ENCODE results near the gene IGFBP7.

IGFBP7 gene

DNA sequence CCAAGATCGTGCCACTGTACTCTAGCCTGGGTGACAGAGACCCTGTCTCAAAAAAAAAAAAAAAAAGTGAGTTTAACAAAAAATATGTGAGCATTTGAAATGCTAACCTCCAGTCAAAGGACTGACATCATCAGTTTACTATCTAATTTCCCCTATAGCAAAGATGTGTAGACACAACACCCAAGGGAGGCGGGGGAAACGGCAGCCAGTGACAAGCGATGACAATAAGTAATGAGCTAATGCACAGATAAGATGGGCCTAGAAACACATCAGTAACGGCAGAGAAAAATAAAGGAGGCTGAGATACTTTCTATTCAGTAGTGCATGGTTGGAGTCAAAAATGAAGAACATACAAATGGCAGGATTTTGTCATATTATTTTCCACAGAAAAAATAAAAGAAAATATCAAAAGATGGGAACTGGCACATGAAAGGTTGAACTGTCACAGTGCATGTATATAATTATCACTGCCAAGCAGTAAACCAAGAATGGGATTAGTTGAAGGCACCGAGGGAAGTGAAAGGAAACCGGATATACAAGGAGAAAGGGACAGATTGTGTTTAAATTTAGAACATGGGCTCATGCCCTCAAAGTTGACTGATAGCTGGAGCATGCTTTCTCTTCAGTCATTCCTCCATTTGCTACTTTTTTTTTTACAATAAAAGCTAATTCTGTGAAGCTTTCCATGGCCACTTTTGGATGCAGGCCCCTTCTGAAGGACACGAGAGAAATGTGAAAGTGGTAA is 41.8 kb downstream of the IGFBP7 start:
- H4K8ac ChIP-seq (ENCODE audit: low read depth, low read length), result no peak overlapping the region
- no peak overlapping the region for H3K27ac ChIP-seq (ENCODE audit: low read depth, low read length)
- H3K9ac ChIP-seq (ENCODE audit: low read length), result no peak overlapping the region
- H3K4me3 ChIP-seq (ENCODE audit: low read depth, low read length), result no peak overlapping the region
- no peak overlapping the region for H3K14ac ChIP-seq (ENCODE audit: low read length)
- no peak overlapping the region for H2BK5ac ChIP-seq (ENCODE audit: low read depth, low read length, poor library complexity)
- no peak overlapping the region for H3K4me2 ChIP-seq (ENCODE audit: low read length)
- peaks cover 16 to 26% of the 10 kb centered on the region in 2 experiments for H3K36me3 ChIP-seq (ENCODE audit: control insufficient read depth in 1 of 2, insufficient read depth in 2 of 2, low read length in 2 of 2)
- no peak overlapping the region for H3K23ac ChIP-seq (ENCODE audit: low read length)
- no peak overlapping the region for H2AFZ ChIP-seq (ENCODE audit: insufficient read depth, low read length, poor library complexity)
- H3K79me2 ChIP-seq (ENCODE audit: control insufficient read depth, insufficient read depth, low read length, poor library complexity), result peaks cover 2% of the 10 kb centered on the region
- H3K18ac ChIP-seq (ENCODE audit: low read length), result no peak overlapping the region
- DNase-seq, result no peak
- WGBS (ENCODE audit: extremely low coverage, insufficient coverage, insufficient read length), result no CpG with 5 or more reads among the region's 8 CpGs
- H2BK12ac ChIP-seq (ENCODE audit: low read length), result no peak overlapping the region
- no peak overlapping the region for H2AK5ac ChIP-seq (ENCODE audit: low read length)
- no peaks in the 10 kb centered on the region for H3K27me3 ChIP-seq (ENCODE audit: insufficient read depth, low read length)
- H4K12ac ChIP-seq (ENCODE audit: low read depth, low read length), result no peak overlapping the region
- H3K9me3 ChIP-seq (ENCODE audit: insufficient read depth, low read depth, low read length), result no peaks in the 10 kb centered on the region
- no peak overlapping the region for H3K4ac ChIP-seq (ENCODE audit: low read depth, low read length)
- H3K4me1 ChIP-seq (ENCODE audit: control insufficient read depth in 1 of 2, insufficient read depth in 2 of 2, low read length in 2 of 2), result peaks cover 10 to 19% of the 10 kb centered on the region in 2 experiments
- peaks cover 11% of the 10 kb centered on the region for H3K79me1 ChIP-seq (ENCODE audit: low read length)
- no peak overlapping the region for H2BK120ac ChIP-seq (ENCODE audit: insufficient read depth, low read length, poor library complexity)
- no peak overlapping the region for H4K91ac ChIP-seq (ENCODE audit: low read depth, low read length)

DNA sequence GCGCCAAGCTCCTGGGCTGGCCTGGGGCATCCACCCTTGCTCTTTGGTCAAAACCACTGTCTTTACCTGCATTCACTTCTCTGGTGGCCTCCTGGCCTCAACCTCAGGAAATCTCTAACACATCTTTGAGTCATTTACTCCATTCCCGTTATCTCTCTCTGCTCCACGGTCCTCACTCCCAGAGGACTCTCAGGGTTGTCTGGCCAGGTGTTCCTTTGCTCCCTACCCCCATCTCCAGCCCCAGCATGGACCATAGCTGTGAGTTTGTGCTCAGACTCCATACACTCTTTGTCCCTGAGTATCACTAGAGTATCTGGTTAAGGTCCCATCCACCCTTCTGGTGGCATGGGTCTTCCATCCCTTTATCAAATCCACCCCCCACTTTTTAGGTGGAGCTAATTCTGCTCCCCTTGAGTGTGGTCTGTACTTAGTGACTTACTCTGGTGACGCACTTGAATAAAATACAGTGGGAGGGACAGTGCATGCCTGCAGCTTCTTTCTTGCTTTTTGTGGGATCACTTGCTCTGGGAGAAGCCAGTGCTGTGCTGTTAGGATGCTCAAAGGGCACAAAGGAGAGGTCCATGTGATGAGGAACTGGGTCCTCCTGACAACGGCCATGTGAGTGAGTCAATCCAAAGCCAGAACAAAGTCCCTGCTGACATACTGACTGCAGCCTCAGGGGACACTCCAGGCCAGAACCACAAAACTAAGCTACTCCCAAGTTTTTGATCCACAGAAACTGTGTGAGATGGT is 44.3 kb downstream of the IGFBP7 start:
- no CpG with 5 or more reads among the region's 5 CpGs for WGBS (ENCODE audit: extremely low coverage, insufficient coverage, insufficient read length)
- Histone ChIP-seq H2BK12ac (ENCODE audit: low read length) (peak overlapping the region; percentile 39), H3K4me1 (ENCODE audit: control insufficient read depth in 1 of 2, insufficient read depth in 2 of 2, low read length in 2 of 2) (peaks cover 10 to 27% of the 10 kb centered on the region in 2 experiments)

DNA sequence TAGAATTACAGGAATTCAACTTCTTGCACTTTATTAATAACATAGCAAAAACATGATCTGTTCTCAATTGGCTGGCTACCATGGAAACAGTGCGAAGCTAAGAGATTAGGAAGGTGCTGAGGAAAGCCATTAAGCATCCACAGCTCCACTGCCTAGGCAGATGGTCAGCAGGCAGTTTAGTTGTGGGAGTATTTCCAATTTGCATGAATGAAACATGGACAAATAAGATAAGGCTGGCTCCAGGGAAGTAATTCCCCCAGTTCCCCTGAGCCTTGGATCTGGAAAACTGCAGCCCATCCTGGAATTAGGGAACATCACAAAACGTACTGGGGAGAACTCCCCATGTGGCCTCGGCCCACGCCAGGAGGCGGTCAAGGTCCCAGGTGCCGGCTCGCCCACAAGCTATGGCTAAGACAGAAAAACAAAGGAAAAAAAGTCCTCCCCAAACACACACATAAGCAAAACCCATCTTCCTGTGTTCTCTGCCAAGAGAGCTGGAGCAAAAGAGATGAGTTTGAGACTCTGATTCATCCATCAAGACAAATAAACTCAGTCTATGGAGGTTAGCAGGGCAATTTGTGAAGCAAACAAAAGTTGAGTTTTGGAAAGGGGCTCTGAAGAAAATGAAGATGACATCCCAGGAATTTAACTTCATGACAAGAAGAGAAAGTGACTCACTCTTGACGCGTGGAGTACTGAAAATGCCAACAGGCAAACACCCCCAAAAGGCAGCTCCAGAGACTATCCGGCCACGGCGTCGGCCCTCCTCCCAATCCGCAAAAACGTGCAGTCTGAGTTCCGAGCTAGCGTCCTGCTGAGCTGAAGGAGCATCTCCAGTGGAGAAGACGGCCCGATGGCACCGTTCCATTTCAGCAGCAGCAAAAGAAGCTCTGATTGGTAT is 45.1 kb downstream of the IGFBP7 start:
- H3K4ac ChIP-seq (ENCODE audit: low read depth, low read length), result no peak overlapping the region
- H3K36me3 ChIP-seq (ENCODE audit: control insufficient read depth in 1 of 2, insufficient read depth in 2 of 2, low read length in 2 of 2), result peaks cover 15 to 21% of the 10 kb centered on the region in 2 experiments
- no peak overlapping the region for H2BK5ac ChIP-seq (ENCODE audit: low read depth, low read length, poor library complexity)
- no peaks in the 10 kb centered on the region for H3K9me3 ChIP-seq (ENCODE audit: insufficient read depth, low read depth, low read length)
- no peak overlapping the region for H2AFZ ChIP-seq (ENCODE audit: insufficient read depth, low read length, poor library complexity)
- H3K27me3 ChIP-seq (ENCODE audit: insufficient read depth, low read length), result no peaks in the 10 kb centered on the region
- peak overlapping the region; percentile 39 for H3K27ac ChIP-seq (ENCODE audit: low read depth, low read length)
- no peak overlapping the region for H3K4me2 ChIP-seq (ENCODE audit: low read length)
- WGBS (ENCODE audit: extremely low coverage, insufficient coverage, insufficient read length), result no CpG with 5 or more reads among the region's 20 CpGs
- peak overlapping the region; percentile 61 for H2BK12ac ChIP-seq (ENCODE audit: low read length)
- no peak overlapping the region for H3K9ac ChIP-seq (ENCODE audit: low read length)
- peaks cover 2% of the 10 kb centered on the region for H3K79me2 ChIP-seq (ENCODE audit: control insufficient read depth, insufficient read depth, low read length, poor library complexity)
- H3K18ac ChIP-seq (ENCODE audit: low read length), result peak overlapping the region; percentile 17
- H4K12ac ChIP-seq (ENCODE audit: low read depth, low read length), result no peak overlapping the region
- peak in 1 of 2 donors; percentile 54 for DNase-seq
- peaks cover 26% of the 10 kb centered on the region for H3K79me1 ChIP-seq (ENCODE audit: low read length)
- no peak overlapping the region for H2BK120ac ChIP-seq (ENCODE audit: insufficient read depth, low read length, poor library complexity)
- peak overlapping the region; percentile 11 for H4K8ac ChIP-seq (ENCODE audit: low read depth, low read length)
- peak overlapping the region; percentile 48 for H4K91ac ChIP-seq (ENCODE audit: low read depth, low read length)
- no peak overlapping the region for H3K4me3 ChIP-seq (ENCODE audit: low read depth, low read length)
- H2AK5ac ChIP-seq (ENCODE audit: low read length), result no peak overlapping the region
- no peak overlapping the region for H3K23ac ChIP-seq (ENCODE audit: low read length)
- H3K14ac ChIP-seq (ENCODE audit: low read length), result no peak overlapping the region
- H3K4me1 ChIP-seq (ENCODE audit: control insufficient read depth in 1 of 2, insufficient read depth in 2 of 2, low read length in 2 of 2), result peaks cover 10 to 27% of the 10 kb centered on the region in 2 experiments

More for the DNA sequence above, 44.3 kb downstream of the IGFBP7 start:
- Histone ChIP-seq H3K4ac (ENCODE audit: low read depth, low read length) (no peak overlapping the region), H2AFZ (ENCODE audit: insufficient read depth, low read length, poor library complexity) (no peak overlapping the region), H3K36me3 (ENCODE audit: control insufficient read depth in 1 of 2, insufficient read depth in 2 of 2, low read length in 2 of 2) (peaks cover 11 to 21% of the 10 kb centered on the region in 2 experiments), H3K9me3 (ENCODE audit: insufficient read depth, low read depth, low read length) (no peaks in the 10 kb centered on the region), H4K8ac (ENCODE audit: low read depth, low read length) (no peak overlapping the region), H3K18ac (ENCODE audit: low read length) (peak overlapping the region; percentile 43), H3K79me2 (ENCODE audit: control insufficient read depth, insufficient read depth, low read length, poor library complexity) (peaks cover 2% of the 10 kb centered on the region), H4K12ac (ENCODE audit: low read depth, low read length) (no peak overlapping the region), H3K27me3 (ENCODE audit: insufficient read depth, low read length) (no peaks in the 10 kb centered on the region), H3K4me2 (ENCODE audit: low read length) (no peak overlapping the region), H3K23ac (ENCODE audit: low read length) (no peak overlapping the region), H3K14ac (ENCODE audit: low read length) (no peak overlapping the region), H3K9ac (ENCODE audit: low read length) (no peak overlapping the region), H2BK5ac (ENCODE audit: low read depth, low read length, poor library complexity) (no peak overlapping the region), H3K27ac (ENCODE audit: low read depth, low read length) (no peak overlapping the region), H2AK5ac (ENCODE audit: low read length) (no peak overlapping the region), H3K79me1 (ENCODE audit: low read length) (peaks cover 20% of the 10 kb centered on the region), H2BK120ac (ENCODE audit: insufficient read depth, low read length, poor library complexity) (no peak overlapping the region), H3K4me3 (ENCODE audit: low read depth, low read length) (no peak overlapping the region), H4K91ac (ENCODE audit: low read depth, low read length) (peak overlapping the region; percentile 8)
- DNase-seq, result no peak

DNA sequence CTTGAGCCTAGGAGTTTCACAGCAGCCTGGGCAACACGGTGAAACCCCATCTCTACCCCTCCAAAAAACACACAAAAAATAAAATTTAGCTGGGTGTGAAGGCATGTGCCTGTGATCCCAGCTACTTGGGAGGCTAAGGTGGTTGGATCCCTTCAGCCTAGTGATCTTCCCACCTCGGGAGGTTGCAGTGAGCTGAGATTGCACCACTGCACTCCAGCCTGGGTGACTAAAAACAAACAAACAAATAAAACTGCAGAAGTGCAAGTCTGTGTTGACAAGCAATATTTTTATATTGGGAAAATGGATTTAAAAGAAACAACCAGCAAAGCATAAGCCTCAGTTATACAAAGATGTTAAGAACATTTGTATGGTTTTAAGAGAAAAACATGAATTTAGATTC is 46.1 kb downstream of the IGFBP7 start:
- Histone ChIP-seq H3K9ac (ENCODE audit: low read length) (no peak overlapping the region), H3K27me3 (ENCODE audit: insufficient read depth, low read length) (no peaks in the 10 kb centered on the region), H3K4ac (ENCODE audit: low read depth, low read length) (peak overlapping the region; percentile 89), H3K79me1 (ENCODE audit: low read length) (peaks cover 28% of the 10 kb centered on the region), H3K4me1 (ENCODE audit: control insufficient read depth in 1 of 2, insufficient read depth in 2 of 2, low read length in 2 of 2) (peaks cover 10 to 25% of the 10 kb centered on the region in 2 experiments), H3K9me3 (ENCODE audit: insufficient read depth, low read depth, low read length) (no peaks in the 10 kb centered on the region), H4K8ac (ENCODE audit: low read depth, low read length) (peak overlapping the region; percentile 61), H3K23ac (ENCODE audit: low read length) (no peak overlapping the region), H3K14ac (ENCODE audit: low read length) (peak overlapping the region; percentile 57), H4K12ac (ENCODE audit: low read depth, low read length) (no peak overlapping the region), H2BK12ac (ENCODE audit: low read length) (peak overlapping the region; percentile 79), H3K4me2 (ENCODE audit: low read length) (no peak overlapping the region), H2AK5ac (ENCODE audit: low read length) (no peak overlapping the region), H2AFZ (ENCODE audit: insufficient read depth, low read length, poor library complexity) (no peak overlapping the region), H3K27ac (ENCODE audit: low read depth, low read length) (peak overlapping the region; percentile 78), H3K79me2 (ENCODE audit: control insufficient read depth, insufficient read depth, low read length, poor library complexity) (peaks cover 2% of the 10 kb centered on the region), H3K36me3 (ENCODE audit: control insufficient read depth in 1 of 2, insufficient read depth in 2 of 2, low read length in 2 of 2) (peaks cover 14 to 18% of the 10 kb centered on the region in 2 experiments), H2BK120ac (ENCODE audit: insufficient read depth, low read length, poor library complexity) (peak overlapping the region; percentile 68), H4K91ac (ENCODE audit: low read depth, low read length) (peak overlapping the region; percentile 70), H2BK5ac (ENCODE audit: low read depth, low read length, poor library complexity) (peak overlapping the region; percentile 69), H3K18ac (ENCODE audit: low read length) (peak overlapping the region; percentile 40), H3K4me3 (ENCODE audit: low read depth, low read length) (no peak overlapping the region)
- no CpG with 5 or more reads among the region's 2 CpGs for WGBS (ENCODE audit: extremely low coverage, insufficient coverage, insufficient read length)
- DNase-seq, result no peak

All from trophoblast cell (in vitro differentiated cells and primary cell).